CD4-positive, CD25-positive, alpha-beta regulatory T cell (primary cell): ENCODE data around the gene VDR. TPM values are rescaled to one million over a fixed set of nuclear protein-coding genes. Genes with fewer than 3 reads are reported as not detected.

ENCODE experiments used
- ATAC-seq, 2 donors: fragments of 150-1000 bp; cut with Tn5 transposase; one replicate each; pipeline ENCODE4 v1.10.0; 2021; ENCODE audit warnings: low read depth in 2 of 2, moderate number of reproducible peaks in 2 of 2, moderate library complexity in 1 of 2
- DNase-seq, 3 donors: peaks; one replicate each; pipeline versions ENCODE4 v3.0.0 to v3.0.0-alpha.2; 2012 to 2022; ENCODE audit warnings: mixed read lengths in 1 of 3
- H3K27ac ChIP-seq: one replicate; pipeline ENCODE4 v1.7.0; 2013; ENCODE audit warnings: mild to moderate bottlenecking, low read length; ENCODE audit not compliant: insufficient read depth, poor library complexity, severe bottlenecking
- H3K27me3 ChIP-seq: one replicate; pipeline ENCODE4 v1.7.0; 2013; ENCODE audit warnings: low read length; ENCODE audit not compliant: control insufficient read depth, insufficient read depth
- H3K36me3 ChIP-seq: one replicate; pipeline ENCODE4 v1.7.0; 2013; ENCODE audit warnings: mild to moderate bottlenecking, low read length, moderate library complexity; ENCODE audit not compliant: control insufficient read depth, insufficient read depth
- H3K4me1 ChIP-seq: 2 replicates; pipeline ENCODE4 v1.7.0; 2013; ENCODE audit warnings: mild to moderate bottlenecking, low read length; ENCODE audit not compliant: insufficient read depth, control insufficient read depth, poor library complexity, severe bottlenecking
- H3K4me3 ChIP-seq: one replicate; pipeline ENCODE4 v1.7.0; 2013; ENCODE audit warnings: low read depth, mild to moderate bottlenecking, low read length, moderate library complexity
- H3K9me3 ChIP-seq, 2 experiments: 1 replicate in 1 of 2; 2 replicates in 1 of 2; pipeline ENCODE4 v1.7.0; 2013; ENCODE audit warnings: low read length in 2 of 2, mild to moderate bottlenecking in 1 of 2, moderate library complexity in 1 of 2; ENCODE audit not compliant: control insufficient read depth in 2 of 2
- H3K27ac Mint-ChIP-seq, 3 donors: one replicate each; pipeline ENCODE4 v1.8.0; 2020 to 2022; ENCODE audit warnings: mild to moderate bottlenecking in 3 of 3, mixed read lengths in 3 of 3, moderate library complexity in 2 of 3
- H3K27me3 Mint-ChIP-seq: one replicate; pipeline ENCODE4 v1.8.0; 2022; ENCODE audit warnings: mild to moderate bottlenecking, mixed read lengths
- H3K36me3 Mint-ChIP-seq: one replicate; pipeline ENCODE4 v1.8.0; 2020; ENCODE audit warnings: mixed read lengths
- H3K4me1 Mint-ChIP-seq, 4 donors: one replicate each; pipeline ENCODE4 v1.8.0; 2020 to 2022; ENCODE audit warnings: mixed read lengths in 4 of 4, mild to moderate bottlenecking in 1 of 4
- H3K4me3 Mint-ChIP-seq, 4 donors: one replicate each; pipeline ENCODE4 v1.8.0; 2020 to 2022; ENCODE audit warnings: mild to moderate bottlenecking in 4 of 4, mixed read lengths in 4 of 4, moderate library complexity in 3 of 4
- H3K9me3 Mint-ChIP-seq, 7 donors: one replicate each; pipeline ENCODE4 v1.8.0; 2020 to 2022; ENCODE audit warnings: mixed read lengths in 7 of 7, mild to moderate bottlenecking in 3 of 7, moderate library complexity in 2 of 7
- polyA plus RNA-seq, 4 donors: library from polyadenylated mRNA; unstranded; fragments of 300-500 nt; fragmentation: Illumina TruSeq; gene quantifications; one replicate each; pipeline ENCODE4 v1.2.3, GENCODE V29; 2021
- total RNA-seq: library from RNA; stranded (reverse); gene quantifications from one replicate; pipeline ENCODE4 v1.2.3, GENCODE V29; 2022

VDR gene
- total and polyA plus RNA-seq, 5 donors from 2014 or later: 1.6 to 4.5 (median 2.8) TPM

- ATAC-seq: no peak
- H3K27ac Mint-ChIP-seq: peak overlapping the region in 2 of 3 donors; percentile 0 to 38
- no peaks in the 10 kb centered on the region for H3K4me1 ChIP-seq
Observed at GRCh38 chr12:47874316-47874715, 30.5 kb downstream of the VDR start.

GRCh38 chr12:47870175-47870781 lies 34.5 kb downstream of the VDR start:
- peaks cover 0 to 10% (median 4%) of the 10 kb centered on the region in 4 donors for H3K4me1 Mint-ChIP-seq
- Histone ChIP-seq H3K36me3 (no peaks in the 10 kb centered on the region), H3K9me3 (no peaks in the 10 kb centered on the region), H3K4me1 (no peaks in the 10 kb centered on the region), H3K27ac (no peak overlapping the region), H3K27me3 (no peaks in the 10 kb centered on the region), H3K4me3 (no peak overlapping the region)
- H3K27me3 Mint-ChIP-seq: no peaks in the 10 kb centered on the region
- ATAC-seq (peak in 1 of 2 donors; percentile 33), DNase-seq (no peak)
- peak overlapping the region in 2 of 3 donors; percentile 32 to 67 for H3K27ac Mint-ChIP-seq
- no peaks in the 10 kb centered on the region for H3K9me3 Mint-ChIP-seq
- H3K4me3 Mint-ChIP-seq: no peak overlapping the region
- no peaks in the 10 kb centered on the region for H3K36me3 Mint-ChIP-seq

More at GRCh38 chr12:47874316-47874715, 30.5 kb downstream of the VDR start:
- no peaks in the 10 kb centered on the region for H3K36me3 ChIP-seq
- no peaks in the 10 kb centered on the region for H3K9me3 ChIP-seq
- DNase-seq: no peak
- Mint-ChIP-seq H3K27me3 (no peaks in the 10 kb centered on the region), H3K36me3 (peaks cover 5% of the 10 kb centered on the region), H3K4me3 (no peak overlapping the region), H3K4me1 (peaks cover 0 to 5% (median 3%) of the 10 kb centered on the region in 4 donors), H3K9me3 (no peaks in the 10 kb centered on the region)
- no peaks in the 10 kb centered on the region for H3K27me3 ChIP-seq
- no peak overlapping the region for H3K27ac ChIP-seq
- no peak overlapping the region for H3K4me3 ChIP-seq

GRCh38 chr12:47868552-47869031 lies 36.2 kb downstream of the VDR start:
- Mint-ChIP-seq H3K27me3 (no peaks in the 10 kb centered on the region), H3K36me3 (no peaks in the 10 kb centered on the region), H3K9me3 (no peaks in the 10 kb centered on the region), H3K27ac (no peak overlapping the region), H3K4me3 (no peak overlapping the region), H3K4me1 (peaks cover 0 to 10% (median 1%) of the 10 kb centered on the region in 4 donors)
- Histone ChIP-seq H3K27me3 (no peaks in the 10 kb centered on the region), H3K9me3 (no peaks in the 10 kb centered on the region), H3K4me3 (no peak overlapping the region), H3K27ac (no peak overlapping the region), H3K4me1 (no peaks in the 10 kb centered on the region), H3K36me3 (no peaks in the 10 kb centered on the region)
- no peak for ATAC-seq
- DNase-seq: no peak

- H3K9me3 Mint-ChIP-seq: no peaks in the 10 kb centered on the region
- Histone ChIP-seq H3K27me3 (no peaks in the 10 kb centered on the region), H3K4me1 (no peaks in the 10 kb centered on the region), H3K36me3 (no peaks in the 10 kb centered on the region), H3K4me3 (no peak overlapping the region), H3K9me3 (no peaks in the 10 kb centered on the region), H3K27ac (no peak overlapping the region)
- H3K27ac Mint-ChIP-seq: no peak overlapping the region
- DNase-seq (no peak), ATAC-seq (no peak)
- H3K4me3 Mint-ChIP-seq: no peak overlapping the region
- peaks cover 0 to 10% (median 1%) of the 10 kb centered on the region in 4 donors for H3K4me1 Mint-ChIP-seq
- H3K27me3 Mint-ChIP-seq: no peaks in the 10 kb centered on the region
- H3K36me3 Mint-ChIP-seq: no peaks in the 10 kb centered on the region
Observed at GRCh38 chr12:47868041-47868440, 36.8 kb downstream of the VDR start.

- peak; percentile 49 to 65 for ATAC-seq
Observed at GRCh38 chr12:47867495-47867941, 37.3 kb downstream of the VDR start.

GRCh38 chr12:47864646-47865235 lies 40.1 kb downstream of the VDR start:
- DNase-seq: no peak
- Histone ChIP-seq H3K27me3 (no peaks in the 10 kb centered on the region), H3K27ac (no peak overlapping the region), H3K9me3 (no peaks in the 10 kb centered on the region), H3K4me1 (no peaks in the 10 kb centered on the region), H3K36me3 (no peaks in the 10 kb centered on the region), H3K4me3 (no peak overlapping the region)
- H3K27ac Mint-ChIP-seq: peak overlapping the region in 1 of 3 donors; percentile 63
- no peaks in the 10 kb centered on the region for H3K27me3 Mint-ChIP-seq
- no peak for ATAC-seq
- peaks cover 8 to 15% (median 12%) of the 10 kb centered on the region in 4 donors for H3K4me1 Mint-ChIP-seq
- H3K36me3 Mint-ChIP-seq: no peaks in the 10 kb centered on the region
- peak overlapping the region in 1 of 4 donors; percentile 49 for H3K4me3 Mint-ChIP-seq
- no peaks in the 10 kb centered on the region for H3K9me3 Mint-ChIP-seq

More at GRCh38 chr12:47867495-47867941, 37.3 kb downstream of the VDR start:
- no peaks in the 10 kb centered on the region for H3K27me3 Mint-ChIP-seq
- DNase-seq: peak in 1 of 3 donors; percentile 78
- no peaks in the 10 kb centered on the region for H3K9me3 Mint-ChIP-seq
- H3K4me3 Mint-ChIP-seq: no peak overlapping the region
- Histone ChIP-seq H3K4me3 (no peak overlapping the region), H3K27me3 (no peaks in the 10 kb centered on the region), H3K27ac (no peak overlapping the region), H3K36me3 (no peaks in the 10 kb centered on the region), H3K4me1 (no peaks in the 10 kb centered on the region), H3K9me3 (no peaks in the 10 kb centered on the region)
- H3K27ac Mint-ChIP-seq: peak overlapping the region in 1 of 3 donors; percentile 56
- H3K4me1 Mint-ChIP-seq: peaks cover 0 to 10% (median 1%) of the 10 kb centered on the region in 4 donors
- H3K36me3 Mint-ChIP-seq: no peaks in the 10 kb centered on the region

GRCh38 chr12:47863985-47864384 lies 40.8 kb downstream of the VDR start:
- Histone ChIP-seq H3K27me3 (no peaks in the 10 kb centered on the region), H3K36me3 (no peaks in the 10 kb centered on the region), H3K4me3 (no peak overlapping the region), H3K27ac (no peak overlapping the region), H3K4me1 (no peaks in the 10 kb centered on the region), H3K9me3 (no peaks in the 10 kb centered on the region)
- Mint-ChIP-seq H3K4me3 (no peak overlapping the region), H3K27me3 (no peaks in the 10 kb centered on the region), H3K36me3 (no peaks in the 10 kb centered on the region), H3K9me3 (no peaks in the 10 kb centered on the region), H3K27ac (peak overlapping the region in 1 of 3 donors; percentile 63), H3K4me1 (peaks cover 10 to 19% (median 16%) of the 10 kb centered on the region in 4 donors)
- ATAC-seq: no peak
- DNase-seq: no peak
